Neural progenitor cell (in vitro differentiated cells): ENCODE results near the gene AIFM3. TPM values are rescaled to one million over a fixed set of nuclear protein-coding genes. Genes with fewer than 3 reads are reported as not detected.

Source experiments
- DNase-seq: peaks from one replicate; pipeline ENCODE4 v3.0.0-alpha.2; 2016; ENCODE audit warnings: low spot score
- H2AFZ ChIP-seq: fragments of 200-600 bp; sonication (generic); replicated peaks from 2 replicates; pipeline ENCODE4 v1.6.1; 2016; ENCODE audit warnings: antibody characterized with exemption
- H3F3A ChIP-seq: fragments of 200-600 bp; sonication (generic); 2 replicates; pipeline ENCODE4 v1.6.1; 2016; ENCODE audit warnings: antibody characterized with exemption, low read depth
- H3K27ac ChIP-seq: fragments of 200-600 bp; sonication (generic); 2 replicates; pipeline ENCODE4 v1.5.1; 2016; ENCODE audit warnings: mild to moderate bottlenecking
- H3K27me3 ChIP-seq: fragments of 200-600 bp; sonication (generic); 2 replicates; pipeline ENCODE4 v1.6.1; 2016; ENCODE audit warnings: mild to moderate bottlenecking, moderate library complexity
- H3K36me3 ChIP-seq: fragments of 200-600 bp; sonication (generic); 2 replicates; pipeline ENCODE4 v1.5.1; 2016
- H3K4me1 ChIP-seq: fragments of 200-600 bp; sonication (generic); 2 replicates; pipeline ENCODE4 v1.6.1; 2016; ENCODE audit warnings: mixed run types
- H3K4me2 ChIP-seq: fragments of 200-600 bp; sonication (generic); 2 replicates; pipeline ENCODE4 v1.6.1; 2016
- H3K4me3 ChIP-seq: fragments of 200-600 bp; sonication (generic); 2 replicates; pipeline ENCODE4 v1.5.1; 2016
- H3K79me2 ChIP-seq: fragments of 200-600 bp; sonication (generic); 2 replicates; pipeline ENCODE4 v1.6.1; 2016; ENCODE audit warnings: low read depth
- H3K9ac ChIP-seq: fragments of 200-600 bp; sonication (generic); 2 replicates; pipeline ENCODE4 v1.6.1; 2016
- H3K9me3 ChIP-seq: fragments of 200-600 bp; sonication (generic); 2 replicates; pipeline ENCODE4 v1.5.1; 2016; ENCODE audit warnings: low read depth
- H4K20me1 ChIP-seq: fragments of 200-600 bp; sonication (generic); 2 replicates; pipeline ENCODE4 v1.6.1; 2016; ENCODE audit warnings: low read depth
- H3K27ac Mint-ChIP-seq: 3 replicates; pipeline ENCODE4 v1.8.0; 2021; ENCODE audit warnings: mixed read lengths
- H3K27me3 Mint-ChIP-seq: 2 replicates; pipeline ENCODE4 v1.8.0; 2022; ENCODE audit warnings: low read depth, mild to moderate bottlenecking, inconsistent platforms, moderate library complexity, mixed read lengths; ENCODE audit not compliant: insufficient read depth
- H3K36me3 Mint-ChIP-seq: 3 replicates; pipeline ENCODE4 v1.8.0; 2021; ENCODE audit warnings: mixed read lengths
- H3K4me1 Mint-ChIP-seq: 3 replicates; pipeline ENCODE4 v1.8.0; 2021; ENCODE audit warnings: mixed read lengths
- H3K4me3 Mint-ChIP-seq: 3 replicates; pipeline ENCODE4 v1.8.0; 2021; ENCODE audit warnings: mild to moderate bottlenecking, moderate library complexity, mixed read lengths
- H3K9me3 Mint-ChIP-seq: 3 replicates; pipeline ENCODE4 v1.8.0; 2020; ENCODE audit warnings: mixed read lengths
- CTCF ChIP-seq: fragments of 200-600 bp; sonication (generic); IDR thresholded peaks from 2 replicates; pipeline ENCODE4 v1.5.1; 2017; ENCODE audit warnings: antibody characterized with exemption, mild to moderate bottlenecking
- EZH2 ChIP-seq: fragments of 200-600 bp; sonication (generic); IDR thresholded peaks from 2 replicates; pipeline ENCODE4 v1.6.1; 2017; ENCODE audit warnings: antibody characterized with exemption, mild to moderate bottlenecking, moderate library complexity
- EZH2phosphoT487 ChIP-seq: fragments of 200-600 bp; sonication (generic); IDR thresholded peaks from 2 replicates; pipeline ENCODE4 v1.6.1; 2017; ENCODE audit warnings: antibody characterized with exemption
- total RNA-seq: library from RNA; depleted of rRNA; stranded (reverse); fragments of >200 nt; gene quantifications from 2 replicates; pipeline ENCODE4 v1.2.3, GENCODE V29; 2015; ENCODE audit warnings: low replicate concordance

The AIFM3 gene
- total RNA-seq, 1 donor from 2014 or later: 4.3 TPM

- H3K4me2 ChIP-seq: no peak overlapping the region
- no peaks in the 10 kb centered on the region for H3K9me3 Mint-ChIP-seq
- no peak overlapping the region for H2AFZ ChIP-seq
- H3F3A ChIP-seq: peaks cover 5% of the 10 kb centered on the region
- H3K36me3 Mint-ChIP-seq: peaks cover 1% of the 10 kb centered on the region
- no peak overlapping the region for H3K9ac ChIP-seq
- peak overlapping the region; percentile 35 for H3K4me3 Mint-ChIP-seq
- peaks cover 2% of the 10 kb centered on the region for H3K27me3 Mint-ChIP-seq
- H3K4me1 ChIP-seq: no peaks in the 10 kb centered on the region
- no peaks in the 10 kb centered on the region for H3K27me3 ChIP-seq
- TF ChIP-seq EZH2phosphoT487 (no peak), CTCF (no peak), EZH2 (no peak)
- no peaks in the 10 kb centered on the region for H4K20me1 ChIP-seq
- no peaks in the 10 kb centered on the region for H3K36me3 ChIP-seq
- H3K9me3 ChIP-seq: no peaks in the 10 kb centered on the region
- no peak overlapping the region for H3K27ac ChIP-seq
- peak overlapping the region; percentile 42 for H3K27ac Mint-ChIP-seq
- H3K79me2 ChIP-seq: no peaks in the 10 kb centered on the region
- no peak overlapping the region for H3K4me3 ChIP-seq
- H3K4me1 Mint-ChIP-seq: peaks cover 3% of the 10 kb centered on the region
- no peak for DNase-seq
Measured at GRCh38 chr22:20994128-20994901, 27.3 kb downstream of the AIFM3 start.

- H3K9ac ChIP-seq: no peak overlapping the region
- H3K4me3 Mint-ChIP-seq: peak overlapping the region; percentile 35
- H3K36me3 ChIP-seq: no peaks in the 10 kb centered on the region
- peaks cover 8% of the 10 kb centered on the region for H3F3A ChIP-seq
- no peak overlapping the region for H3K27ac ChIP-seq
- no peak overlapping the region for H3K4me3 ChIP-seq
- peaks cover 3% of the 10 kb centered on the region for H3K4me1 Mint-ChIP-seq
- H4K20me1 ChIP-seq: no peaks in the 10 kb centered on the region
- peak overlapping the region; percentile 42 for H3K27ac Mint-ChIP-seq
- H2AFZ ChIP-seq: no peak overlapping the region
- no peaks in the 10 kb centered on the region for H3K4me1 ChIP-seq
- peaks cover 1% of the 10 kb centered on the region for H3K36me3 Mint-ChIP-seq
- H3K9me3 Mint-ChIP-seq: no peaks in the 10 kb centered on the region
- no peaks in the 10 kb centered on the region for H3K27me3 ChIP-seq
- no peak overlapping the region for H3K4me2 ChIP-seq
- no peak for TF ChIP-seq EZH2phosphoT487
- TF ChIP-seq EZH2: no peak
- no peak for TF ChIP-seq CTCF
- no peaks in the 10 kb centered on the region for H3K9me3 ChIP-seq
- H3K79me2 ChIP-seq: peaks cover 1% of the 10 kb centered on the region
- no peak for DNase-seq
- peaks cover 2% of the 10 kb centered on the region for H3K27me3 Mint-ChIP-seq
Measured at GRCh38 chr22:20994902-20995241, 27.8 kb downstream of the AIFM3 start.

- peaks cover 1% of the 10 kb centered on the region for H3K36me3 Mint-ChIP-seq
- Histone ChIP-seq H3K4me2 (no peak overlapping the region), H3F3A (peaks cover 8% of the 10 kb centered on the region), H3K36me3 (no peaks in the 10 kb centered on the region), H3K79me2 (peaks cover 7% of the 10 kb centered on the region), H3K9ac (no peak overlapping the region), H3K4me1 (peaks cover 1% of the 10 kb centered on the region), H3K4me3 (no peak overlapping the region), H3K27ac (no peak overlapping the region), H2AFZ (no peak overlapping the region), H3K27me3 (no peaks in the 10 kb centered on the region), H3K9me3 (no peaks in the 10 kb centered on the region), H4K20me1 (no peaks in the 10 kb centered on the region)
- no peak overlapping the region for H3K4me3 Mint-ChIP-seq
- peaks cover 2% of the 10 kb centered on the region for H3K27me3 Mint-ChIP-seq
- peaks cover 4% of the 10 kb centered on the region for H3K4me1 Mint-ChIP-seq
- TF ChIP-seq CTCF (no peak), EZH2phosphoT487 (no peak), EZH2 (no peak)
- DNase-seq: no peak
- peak overlapping the region; percentile 18 for H3K27ac Mint-ChIP-seq
- no peaks in the 10 kb centered on the region for H3K9me3 Mint-ChIP-seq
Measured at GRCh38 chr22:20995329-20996030, 28.4 kb downstream of the AIFM3 start.
